GM12891 (cell line): Measurements from ENCODE around the gene MYCBP2.

Source experiments
- POLR2A ChIP-seq: IDR thresholded peaks from 2 replicates; pipeline ENCODE4 v1.6.1; 2011; ENCODE audit warnings: low read depth, low read length, control low read depth
- POLR2AphosphoS5 ChIP-seq: IDR thresholded peaks from 2 replicates; pipeline ENCODE4 v1.6.1; 2011; ENCODE audit warnings: low read depth, low read length, control low read depth
- POU2F2 ChIP-seq: IDR thresholded peaks from 2 replicates; pipeline ENCODE4 v1.6.1; 2011; ENCODE audit warnings: low read depth, mild to moderate bottlenecking, control low read depth, low read length, moderate library complexity
- TAF1 ChIP-seq: IDR thresholded peaks from 2 replicates; pipeline ENCODE4 v1.6.1; 2011; ENCODE audit warnings: low read depth, low read length, control low read depth

DNA sequence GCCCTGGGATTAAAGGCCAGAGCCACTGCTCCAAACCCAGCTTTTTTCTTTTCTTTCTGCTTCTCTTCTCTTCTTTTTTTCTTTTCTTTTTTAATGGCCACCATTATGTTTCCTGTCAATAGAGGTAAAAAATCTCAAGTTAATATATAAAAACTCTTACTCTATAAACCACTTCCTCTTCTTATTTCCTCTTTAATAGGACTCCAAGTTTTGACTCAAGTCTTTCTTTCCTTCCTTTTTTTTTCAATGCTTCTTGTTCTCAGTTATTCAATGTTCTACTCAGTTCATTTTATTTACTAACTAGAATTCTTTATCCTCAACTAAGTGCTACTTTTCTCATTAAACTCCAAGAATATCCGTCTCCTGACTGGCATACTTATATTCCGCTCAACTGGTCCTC lies 27.1 kb upstream of the MYCBP2 start:
- TF ChIP-seq POLR2AphosphoS5 (no peak), POLR2A (no peak), TAF1 (no peak), POU2F2 (no peak)
